Brain microvascular endothelial cell (primary cell): ENCODE data around the gene DYNLRB1.
A peak's percentile ranks its signal among the peaks of the same experiment; 100 is the strongest.

ENCODE experiments used
- DNase-seq: peaks from one replicate; pipeline ENCODE4 v3.0.0-alpha.2; 2020
- H3K27ac ChIP-seq: fragments of 250-450 bp; sonication (Bioruptor Pico); 2 replicates; pipeline ENCODE4 v1.5.1; 2020; ENCODE audit warnings: mild to moderate bottlenecking, moderate library complexity
- H3K27me3 ChIP-seq: fragments of 250-450 bp; sonication (Bioruptor Pico); replicated peaks from 2 replicates; pipeline ENCODE4 v1.5.1; 2020; ENCODE audit warnings: mild to moderate bottlenecking
- H3K36me3 ChIP-seq: fragments of 250-450 bp; sonication (Bioruptor Pico); replicated peaks from 2 replicates; pipeline ENCODE4 v1.5.1; 2020; ENCODE audit warnings: mild to moderate bottlenecking
- H3K4me3 ChIP-seq: 2 replicates; pipeline ENCODE4 v1.5.1; 2011; ENCODE audit warnings: low read depth, mild to moderate bottlenecking, control low read depth, low read length, moderate library complexity
- CTCF ChIP-seq: IDR thresholded peaks from 2 replicates; pipeline ENCODE4 v1.5.1; 2011; ENCODE audit warnings: low read depth, mild to moderate bottlenecking, moderate library complexity, low read length, control low read depth, inconsistent platforms; ENCODE audit errors: missing control alignments
- in situ Hi-C: cut with HindIII; loops from 2 replicates; pipeline ENCODE4 v1.10.0; 2017; ENCODE audit warnings: low sequenced_read_pairs, low pct_ligation_motif_present

The DYNLRB1 gene

GRCh38 chr20:34549291-34549928 is 33.2 kb downstream of the DYNLRB1 start:
- in situ Hi-C loops = no loop called here
- DNase-seq = no peak
- H3K27me3 ChIP-seq = no peaks in the 10 kb centered on the region
- H3K27ac ChIP-seq = no peak overlapping the region
- no peak for TF ChIP-seq CTCF
- H3K4me3 ChIP-seq = no peak overlapping the region
- H3K36me3 ChIP-seq = no peaks in the 10 kb centered on the region

DNA sequence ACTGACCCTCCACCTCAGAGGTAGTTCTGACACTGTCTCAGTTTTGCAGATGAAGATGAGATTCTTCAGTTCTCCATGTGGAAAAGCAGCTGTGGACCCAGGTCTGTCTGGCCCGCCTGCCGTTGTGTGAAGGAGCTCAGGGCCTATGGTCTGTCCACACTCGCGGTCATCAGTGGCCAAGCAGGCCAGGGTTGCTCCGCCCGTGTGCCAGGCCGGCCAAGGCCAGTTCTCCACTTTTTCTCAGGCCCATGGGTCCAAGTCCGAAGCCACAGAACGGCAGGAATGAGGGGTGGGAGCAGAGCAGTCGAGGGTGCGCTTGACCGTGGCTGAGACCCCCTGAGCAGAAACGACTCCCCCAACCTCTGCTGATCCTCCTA is 33.7 kb downstream of the DYNLRB1 start:
- no peak for TF ChIP-seq CTCF

GRCh38 chr20:34552569-34552968 is 36.3 kb downstream of the DYNLRB1 start:
- Histone ChIP-seq H3K27me3 (no peaks in the 10 kb centered on the region), H3K4me3 (no peak overlapping the region), H3K27ac (no peak overlapping the region), H3K36me3 (no peaks in the 10 kb centered on the region)
- in situ Hi-C loops = no loop called here
- DNase-seq = no peak
- TF ChIP-seq CTCF = no peak

More for the DNA sequence above, 33.7 kb downstream of the DYNLRB1 start:
- H3K4me3 ChIP-seq = no peak overlapping the region
- DNase-seq = no peak
- H3K27ac ChIP-seq = no peak overlapping the region
- H3K27me3 ChIP-seq = no peaks in the 10 kb centered on the region
- in situ Hi-C loops = no loop called here
- H3K36me3 ChIP-seq = no peaks in the 10 kb centered on the region

GRCh38 chr20:34553366-34553867 is 37.2 kb downstream of the DYNLRB1 start:
- in situ Hi-C loops = no loop called here
- H3K4me3 ChIP-seq = no peak overlapping the region
- TF ChIP-seq CTCF = no peak
- H3K27ac ChIP-seq = no peak overlapping the region
- H3K36me3 ChIP-seq = no peaks in the 10 kb centered on the region
- H3K27me3 ChIP-seq = no peaks in the 10 kb centered on the region
- no peak for DNase-seq

- TF ChIP-seq CTCF = no peak
- H3K27ac ChIP-seq = peak overlapping the region; percentile 76
- in situ Hi-C loops = no loop called here
- DNase-seq = no peak
- no peaks in the 10 kb centered on the region for H3K27me3 ChIP-seq
- H3K36me3 ChIP-seq = no peaks in the 10 kb centered on the region
- H3K4me3 ChIP-seq = peak overlapping the region; percentile 71
These were observed 41.7 kb downstream of the DYNLRB1 start for GRCh38 chr20:34557936-34558319.
